Right lobe of liver (tissue), 6 donors: ENCODE measurements around the gene TMEM271. TPM values are rescaled to one million over a fixed set of nuclear protein-coding genes. Genes with fewer than 3 reads are reported as not detected.

Experiments
- ATAC-seq, 4 donors: fragments of 200-7000 bp; cut with Tn5 transposase; one replicate each; pipeline ENCODE4 v1.9.1; 2020; ENCODE audit warnings: mild to moderate bottlenecking in 4 of 4, moderate library complexity in 4 of 4
- DNase-seq, 3 donors: peaks; one replicate each; pipeline ENCODE4 v3.0.0-alpha.2; 2020
- H3K27ac ChIP-seq, 3 donors: fragments of 200-600 bp; one replicate each; pipeline ENCODE4 v1.8.0; 2022
- H3K27me3 ChIP-seq, 2 donors: fragments of 200-600 bp; one replicate each; pipeline ENCODE4 v1.8.0; 2022
- H3K36me3 ChIP-seq, 4 donors: fragments of 200-600 bp; sonication (generic) in 1 of 4; one replicate each; pipeline versions ENCODE4 v1.5.1 to v1.8.0; 2017 to 2022; ENCODE audit warnings: control low read depth in 1 of 4
- H3K4me1 ChIP-seq, 4 donors: fragments of 200-600 bp; sonication (generic) in 1 of 4; one replicate each; pipeline versions ENCODE4 v1.5.1 to v1.8.0; 2017 to 2022; ENCODE audit warnings: control low read depth in 1 of 4
- H3K4me3 ChIP-seq, 3 donors: fragments of 200-600 bp; one replicate each; pipeline ENCODE4 v1.8.0; 2022
- H3K9me3 ChIP-seq, 4 donors: fragments of 200-600 bp; sonication (generic) in 1 of 4; one replicate each; pipeline versions ENCODE4 v1.5.1 to v1.8.0; 2017 to 2022; ENCODE audit warnings: control low read depth in 1 of 4
- POLR2A ChIP-seq: fragments of 450-650 bp; IDR thresholded peaks from one replicate; pipeline ENCODE4 v1.6.1; 2017; ENCODE audit warnings: antibody characterized with exemption, mild to moderate bottlenecking
- WGBS: methylation state at CpG from one replicate; pipeline ENCODE4 v1.1.6; 2018; ENCODE audit warnings: low coverage, low lambda C conversion rate; ENCODE audit not compliant: insufficient coverage; ENCODE audit errors: missing lambda C conversion rate; 5-methylcytosine and 5-hydroxymethylcytosine counted together
- intact Hi-C, 2 donors: fragments of 100-400 bp; cut with DNase I; formaldehyde crosslinking; loops; one replicate each; pipeline versions ENCODE4 v1.11.2 to v1.14.1; 2022
- total RNA-seq, 6 experiments: library from RNA; depleted of rRNA in 2 of 6; stranded (reverse); fragments of >200 nt in 2 of 6; fragmentation: NEBNext Ultra II Directional in 3 of 6; extraction: Animal tissue kit (Norgen Biotek cat#: 25700) in 3 of 6; gene quantifications; one replicate each; pipeline versions ENCODE4 v1.1.0 to v1.2.4, GENCODE V29; 2016 to 2023
- TF ChIP-seq, protein P1 (sequence below), 4 donors: fragments of 200-600 bp in 3 of 4; fragments of 450-650 bp in 1 of 4; IDR thresholded peaks; one replicate each; pipeline versions ENCODE4 v1.5.1 to v1.8.0; 2016 to 2022; ENCODE audit warnings: antibody characterized with exemption in 4 of 4, mild to moderate bottlenecking in 2 of 4
- donor health status: DM: no; HTN: yes; CAD: no.
- donor health status: DM: no; HTN: no; CAD: no.
- donor health status: DM: no; HTN: no; CAD: no.
- donor health status: DM: no; HTN: yes; CAD: no.
- donor health status: DM: no; HTN: yes; CAD: no.

TMEM271 gene
- total RNA-seq, 6 experiments from 2014 or later, result not detected

DNA sequence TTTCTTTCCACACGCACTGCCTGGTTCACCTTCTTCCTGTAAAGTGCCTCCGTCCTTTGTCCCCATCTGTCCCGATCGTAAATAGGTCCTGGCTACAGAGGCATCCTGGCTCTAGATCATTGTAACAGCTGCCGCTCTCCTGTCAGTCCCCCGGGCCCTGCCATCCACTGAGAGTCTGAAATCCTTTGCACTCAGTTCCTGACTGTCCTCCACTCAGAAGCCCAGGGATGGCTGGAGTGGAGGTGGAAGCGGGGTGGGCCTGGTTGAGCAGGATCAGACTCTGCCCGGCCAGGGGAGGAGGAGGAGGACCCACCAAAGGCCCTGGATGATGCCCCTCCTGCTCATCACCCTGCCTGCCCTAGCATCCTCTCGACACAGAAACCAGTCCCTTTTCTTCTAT lies 47.3 kb downstream of the TMEM271 start:
- DNase-seq, result no peak

GRCh38 chr4:528296-528695 lies 47.8 kb downstream of the TMEM271 start:
- TF ChIP-seq, protein P1, sequence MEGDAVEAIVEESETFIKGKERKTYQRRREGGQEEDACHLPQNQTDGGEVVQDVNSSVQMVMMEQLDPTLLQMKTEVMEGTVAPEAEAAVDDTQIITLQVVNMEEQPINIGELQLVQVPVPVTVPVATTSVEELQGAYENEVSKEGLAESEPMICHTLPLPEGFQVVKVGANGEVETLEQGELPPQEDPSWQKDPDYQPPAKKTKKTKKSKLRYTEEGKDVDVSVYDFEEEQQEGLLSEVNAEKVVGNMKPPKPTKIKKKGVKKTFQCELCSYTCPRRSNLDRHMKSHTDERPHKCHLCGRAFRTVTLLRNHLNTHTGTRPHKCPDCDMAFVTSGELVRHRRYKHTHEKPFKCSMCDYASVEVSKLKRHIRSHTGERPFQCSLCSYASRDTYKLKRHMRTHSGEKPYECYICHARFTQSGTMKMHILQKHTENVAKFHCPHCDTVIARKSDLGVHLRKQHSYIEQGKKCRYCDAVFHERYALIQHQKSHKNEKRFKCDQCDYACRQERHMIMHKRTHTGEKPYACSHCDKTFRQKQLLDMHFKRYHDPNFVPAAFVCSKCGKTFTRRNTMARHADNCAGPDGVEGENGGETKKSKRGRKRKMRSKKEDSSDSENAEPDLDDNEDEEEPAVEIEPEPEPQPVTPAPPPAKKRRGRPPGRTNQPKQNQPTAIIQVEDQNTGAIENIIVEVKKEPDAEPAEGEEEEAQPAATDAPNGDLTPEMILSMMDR (IDR thresholded peaks at IDR 0.05), result no peak
- no peak for TF ChIP-seq POLR2A
- peaks cover 0 to 54% (median 5%) of the 10 kb centered on the region in 4 donors for H3K36me3 ChIP-seq
- H3K9me3 ChIP-seq, result no peaks in the 10 kb centered on the region
- intact Hi-C loops, result no loop called here
- ATAC-seq (no peak), DNase-seq (no peak)
- no peaks in the 10 kb centered on the region for H3K27me3 ChIP-seq
- no peak overlapping the region for H3K4me3 ChIP-seq
- no peak overlapping the region for H3K27ac ChIP-seq
- WGBS, result 96% methylated on average over 8 of the region's 10 CpGs
- H3K4me1 ChIP-seq, result no peaks in the 10 kb centered on the region

More for the DNA sequence above, 47.3 kb downstream of the TMEM271 start:
- no peak overlapping the region for H3K27ac ChIP-seq
- TF ChIP-seq POLR2A, result no peak
- TF ChIP-seq, protein P1 (IDR thresholded peaks at IDR 0.05), result no peak
- peaks cover 0 to 49% (median 3%) of the 10 kb centered on the region in 4 donors for H3K36me3 ChIP-seq
- no peaks in the 10 kb centered on the region for H3K9me3 ChIP-seq
- ATAC-seq, result no peak
- 86% methylated on average over 5 of the region's 9 CpGs for WGBS
- no peaks in the 10 kb centered on the region for H3K27me3 ChIP-seq
- intact Hi-C loops, result no loop called here
- H3K4me1 ChIP-seq, result no peaks in the 10 kb centered on the region
- no peak overlapping the region for H3K4me3 ChIP-seq

DNA sequence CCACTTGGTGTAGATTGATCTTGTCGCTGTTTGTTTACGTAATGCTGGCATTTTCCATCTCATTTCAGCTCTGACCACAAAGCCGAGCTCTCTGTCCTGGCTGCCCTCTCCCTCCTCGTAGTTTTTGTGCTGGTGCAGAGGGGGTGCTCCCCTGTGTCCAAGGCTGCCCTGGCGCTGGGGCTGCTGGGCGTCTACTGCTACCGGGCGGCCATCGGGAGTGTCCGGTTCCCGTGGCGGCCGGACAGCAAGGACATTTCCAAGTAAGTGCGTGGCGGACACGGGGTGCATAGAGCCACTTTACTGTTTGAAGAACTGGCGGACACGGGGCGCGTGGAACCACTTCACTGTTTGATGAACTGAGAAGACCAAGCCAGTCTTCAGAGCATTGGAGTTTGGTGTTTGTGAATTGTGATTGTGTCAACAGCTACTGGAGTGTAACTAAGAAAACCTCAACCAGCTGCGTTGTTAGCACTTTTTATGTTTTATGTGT lies 49.1 kb downstream of the TMEM271 start:
- H3K27me3 ChIP-seq, result no peaks in the 10 kb centered on the region
- TF ChIP-seq, protein P1 (IDR thresholded peaks at IDR 0.05), result no peak
- TF ChIP-seq POLR2A, result no peak
- no peak overlapping the region for H3K4me3 ChIP-seq
- H3K9me3 ChIP-seq, result no peaks in the 10 kb centered on the region
- H3K27ac ChIP-seq, result no peak overlapping the region
- DNase-seq, result no peak
- H3K36me3 ChIP-seq, result peaks cover 0 to 64% (median 7%) of the 10 kb centered on the region in 4 donors
- 95% methylated on average over 21 of the region's 21 CpGs for WGBS
- no peaks in the 10 kb centered on the region for H3K4me1 ChIP-seq
- no peak for ATAC-seq
- intact Hi-C loops, result no loop called here

DNA sequence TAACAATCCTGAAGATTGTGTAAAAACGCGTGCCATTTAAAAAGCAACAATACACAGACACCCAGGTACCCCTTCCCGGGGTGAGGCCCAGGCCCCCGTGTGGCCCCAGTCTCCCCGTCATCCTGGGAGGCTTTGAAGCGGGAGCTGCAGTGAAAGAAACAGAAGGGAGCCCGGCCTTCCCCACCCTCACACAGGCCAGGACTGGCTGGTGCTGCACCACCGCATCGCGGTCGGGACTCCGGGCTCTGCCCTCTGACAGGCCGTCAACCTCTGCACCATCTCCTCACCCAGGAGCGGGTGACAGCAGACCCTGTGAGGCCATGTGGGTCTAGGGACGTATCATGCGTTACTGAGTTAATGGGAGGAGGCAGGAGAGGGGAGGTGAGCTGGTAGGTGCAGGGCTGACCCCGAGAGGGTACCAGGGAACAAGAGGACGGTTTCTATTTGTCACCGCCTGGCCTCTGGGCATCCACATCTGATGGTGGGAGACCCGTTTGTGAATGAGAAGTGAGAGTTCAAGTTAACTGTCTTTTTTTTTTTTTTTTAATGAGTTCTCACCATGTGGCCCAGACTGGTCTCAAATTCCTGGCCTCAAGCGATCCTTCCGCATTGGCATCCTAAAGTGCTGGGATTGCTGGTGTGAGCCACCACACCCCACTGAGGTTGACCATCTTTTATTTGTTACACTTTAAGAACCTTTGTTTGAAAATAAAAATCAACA lies 49.7 kb downstream of the TMEM271 start:
- TF ChIP-seq, protein P1 (IDR thresholded peaks at IDR 0.05), result no peak
- TF ChIP-seq POLR2A, result no peak
- Histone ChIP-seq H3K36me3 (peaks cover 0 to 67% (median 9%) of the 10 kb centered on the region in 4 donors), H3K9me3 (no peaks in the 10 kb centered on the region), H3K4me1 (no peaks in the 10 kb centered on the region), H3K27ac (no peak overlapping the region), H3K27me3 (no peaks in the 10 kb centered on the region), H3K4me3 (no peak overlapping the region)
- WGBS, result 93% methylated on average over 14 of the region's 22 CpGs
- no peak for ATAC-seq
- no peak for DNase-seq
- intact Hi-C loops, result no loop called here
